ENCODE results near the gene INSIG1.

The INSIG1 gene

DNA sequence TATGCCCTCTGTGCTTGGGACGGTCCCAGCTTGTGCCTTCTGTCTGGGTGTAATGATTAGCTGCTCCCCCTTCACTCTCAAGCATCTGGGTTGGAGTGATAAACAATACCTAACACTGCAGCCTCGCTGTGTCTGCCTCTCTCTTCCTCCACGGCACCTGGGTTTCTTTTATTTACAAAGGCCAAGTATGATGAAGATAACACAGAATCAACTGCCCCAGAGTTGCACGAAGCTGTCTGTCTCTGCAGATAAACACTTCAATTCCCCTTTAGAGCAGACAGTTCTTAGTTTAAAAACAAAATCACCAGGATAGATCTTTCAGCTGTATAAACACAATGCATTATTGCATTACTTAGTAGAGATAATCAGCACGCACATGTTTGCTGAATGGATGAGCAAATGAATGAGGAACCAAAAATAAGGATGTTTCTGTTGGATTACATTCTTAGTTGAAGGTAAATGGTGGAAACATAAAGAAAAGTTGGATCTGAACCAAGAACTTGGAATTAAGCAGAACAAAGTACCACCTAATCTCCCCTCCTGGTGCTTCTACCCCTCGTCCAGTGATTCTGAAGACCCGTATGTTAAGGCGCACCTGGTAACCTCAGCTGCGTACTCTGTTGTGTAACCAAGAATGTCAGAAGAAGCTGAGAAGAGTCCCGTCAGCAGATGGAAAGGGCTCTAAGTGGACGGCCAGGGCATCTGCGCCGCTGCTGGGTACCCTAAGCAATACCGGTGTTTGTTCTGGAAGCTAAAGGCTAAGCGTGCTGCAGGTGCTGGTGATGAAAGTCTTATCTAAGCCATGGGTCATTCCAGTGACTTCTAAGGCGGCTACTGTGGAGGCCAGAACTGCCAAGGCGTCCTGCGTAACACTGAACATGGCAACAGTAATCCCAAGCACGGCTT is 26.6 kb downstream of the INSIG1 start:
- TF ChIP-seq, protein P1, sequence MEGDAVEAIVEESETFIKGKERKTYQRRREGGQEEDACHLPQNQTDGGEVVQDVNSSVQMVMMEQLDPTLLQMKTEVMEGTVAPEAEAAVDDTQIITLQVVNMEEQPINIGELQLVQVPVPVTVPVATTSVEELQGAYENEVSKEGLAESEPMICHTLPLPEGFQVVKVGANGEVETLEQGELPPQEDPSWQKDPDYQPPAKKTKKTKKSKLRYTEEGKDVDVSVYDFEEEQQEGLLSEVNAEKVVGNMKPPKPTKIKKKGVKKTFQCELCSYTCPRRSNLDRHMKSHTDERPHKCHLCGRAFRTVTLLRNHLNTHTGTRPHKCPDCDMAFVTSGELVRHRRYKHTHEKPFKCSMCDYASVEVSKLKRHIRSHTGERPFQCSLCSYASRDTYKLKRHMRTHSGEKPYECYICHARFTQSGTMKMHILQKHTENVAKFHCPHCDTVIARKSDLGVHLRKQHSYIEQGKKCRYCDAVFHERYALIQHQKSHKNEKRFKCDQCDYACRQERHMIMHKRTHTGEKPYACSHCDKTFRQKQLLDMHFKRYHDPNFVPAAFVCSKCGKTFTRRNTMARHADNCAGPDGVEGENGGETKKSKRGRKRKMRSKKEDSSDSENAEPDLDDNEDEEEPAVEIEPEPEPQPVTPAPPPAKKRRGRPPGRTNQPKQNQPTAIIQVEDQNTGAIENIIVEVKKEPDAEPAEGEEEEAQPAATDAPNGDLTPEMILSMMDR (IDR thresholded peaks at IDR 0.05; ENCODE audit: insufficient read depth, low read depth, low read length, missing control alignments), result no peak
- no peak for DNase-seq (ENCODE audit: low read depth)
- no peak overlapping the region for H3K4me3 ChIP-seq (ENCODE audit: low read length)

DNA sequence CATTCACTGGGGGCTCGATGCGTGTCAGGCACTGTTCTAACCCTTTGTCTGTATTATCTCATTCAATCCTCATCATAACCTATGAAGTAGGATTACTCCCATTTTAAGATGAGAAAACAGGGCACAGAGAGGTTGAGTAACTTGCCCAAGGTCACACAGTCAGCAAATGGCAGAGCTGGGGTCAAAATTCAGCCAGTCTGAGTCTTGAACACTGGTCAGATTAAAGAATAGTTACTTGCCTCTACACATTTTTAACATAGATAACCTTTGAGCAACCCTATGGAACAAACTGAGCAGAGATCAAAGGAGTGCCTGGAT is 27.2 kb downstream of the INSIG1 start:
- no peak overlapping the region for H3K4me3 ChIP-seq (ENCODE audit: low read length)
- TF ChIP-seq, protein P1 (IDR thresholded peaks at IDR 0.05; ENCODE audit: insufficient read depth, low read depth, low read length, missing control alignments), result no peak

DNA sequence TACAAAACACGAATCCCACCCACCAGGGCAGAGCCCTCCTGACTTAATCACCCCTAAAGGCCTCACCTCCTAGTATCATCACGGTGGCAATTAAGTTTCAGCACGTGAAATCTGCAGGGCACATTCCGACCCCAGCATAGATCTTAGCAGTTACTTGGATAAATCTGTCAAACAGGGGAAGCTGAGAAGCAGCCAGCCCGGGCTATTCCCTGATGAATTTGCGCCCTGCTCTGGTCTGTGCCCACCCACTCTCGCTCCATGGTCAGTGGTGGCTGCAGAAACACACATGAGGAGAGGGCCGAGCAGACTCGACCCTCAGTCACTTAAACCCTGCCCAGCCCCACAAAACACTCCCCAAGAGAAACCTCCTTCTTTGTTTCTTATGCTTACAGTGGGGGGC is 28.7 kb downstream of the INSIG1 start:
- H3K4me3 ChIP-seq (ENCODE audit: low read length), result no peak overlapping the region
- TF ChIP-seq, protein P1 (IDR thresholded peaks at IDR 0.05; ENCODE audit: insufficient read depth, low read depth, low read length, missing control alignments), result no peak
- DNase-seq (ENCODE audit: low read depth), result no peak

More for the DNA sequence above, 27.2 kb downstream of the INSIG1 start:
- no peak for DNase-seq (ENCODE audit: low read depth)

DNA sequence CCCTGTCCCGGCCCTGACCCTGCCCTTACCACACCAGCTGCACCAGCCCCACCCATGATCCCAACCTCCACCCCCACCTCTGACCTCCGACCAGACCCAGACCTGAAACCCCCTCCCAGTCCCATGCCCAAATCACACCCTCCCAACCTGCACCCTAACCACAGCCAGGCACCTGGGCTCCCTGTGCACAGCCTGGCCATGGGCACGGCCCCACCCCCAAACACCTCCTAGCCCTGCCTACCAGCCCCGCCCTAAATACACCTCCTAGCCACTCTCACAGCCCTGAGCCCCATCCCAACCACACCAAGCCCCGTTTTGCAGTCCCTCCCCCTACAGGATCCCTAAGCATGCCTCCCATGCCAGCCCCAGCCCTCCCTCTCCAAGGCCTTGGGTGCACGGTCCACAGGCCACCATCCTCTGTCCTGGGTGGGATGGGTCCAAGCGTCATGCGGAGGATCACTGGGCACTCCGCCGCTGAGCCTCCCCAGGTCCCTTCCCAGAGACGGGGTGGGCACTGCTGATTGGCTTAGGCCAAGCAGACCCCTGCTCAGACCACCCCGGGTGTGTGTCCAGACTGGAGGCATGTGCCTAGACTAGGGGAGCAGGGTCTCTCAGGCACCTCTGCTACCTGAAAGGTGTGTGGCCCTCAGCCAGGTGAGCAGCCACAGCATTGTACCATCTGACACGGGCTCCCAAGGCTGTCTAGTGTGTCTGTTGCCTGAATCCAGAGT is 30.1 kb downstream of the INSIG1 start:
- no peak for DNase-seq (ENCODE audit: low read depth)
- H3K4me3 ChIP-seq (ENCODE audit: low read length), result no peak overlapping the region
- TF ChIP-seq, protein P1 (IDR thresholded peaks at IDR 0.05; ENCODE audit: insufficient read depth, low read depth, low read length, missing control alignments), result no peak

DNA sequence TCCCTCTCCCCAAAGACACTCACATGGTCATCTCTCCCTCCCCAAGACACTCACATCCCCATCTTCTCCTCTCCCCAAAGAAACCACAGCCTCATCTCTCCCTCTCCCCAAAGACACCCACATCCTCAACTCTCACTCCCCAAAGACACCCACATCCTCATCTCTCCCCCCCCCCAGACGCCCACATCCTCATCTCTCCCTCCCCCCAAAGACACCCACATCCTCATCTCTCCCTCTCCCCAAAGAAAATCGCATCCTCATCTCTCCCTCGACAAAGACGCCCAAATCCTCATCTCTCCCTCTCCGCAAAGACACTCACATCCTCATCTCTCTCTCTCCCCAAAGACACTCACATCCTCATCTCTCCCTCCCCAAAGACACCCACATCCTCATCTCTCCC is 31.5 kb downstream of the INSIG1 start:
- no peak overlapping the region for H3K4me3 ChIP-seq (ENCODE audit: low read length)
- TF ChIP-seq, protein P1 (IDR thresholded peaks at IDR 0.05; ENCODE audit: insufficient read depth, low read depth, low read length, missing control alignments), result no peak
- DNase-seq (ENCODE audit: low read depth), result no peak

DNA sequence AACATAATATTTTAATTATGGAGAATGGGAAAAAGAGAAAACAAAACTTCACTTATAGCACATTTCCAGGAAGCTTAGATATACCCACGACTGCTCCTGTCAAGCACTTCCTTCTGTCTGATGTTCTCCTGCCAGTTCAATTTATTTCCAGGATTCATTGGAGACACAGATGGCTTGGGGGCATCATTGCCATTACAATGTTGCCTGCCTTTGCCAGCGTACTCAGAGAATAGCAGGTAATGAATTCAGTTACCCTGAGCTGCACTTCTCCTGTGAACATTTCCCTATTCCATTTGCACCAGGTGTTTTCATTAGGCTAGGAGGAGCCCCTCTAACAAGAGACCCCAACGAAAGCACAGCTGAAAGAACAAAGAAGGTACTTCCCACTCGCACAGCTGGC is 33.7 kb downstream of the INSIG1 start:
- no peak overlapping the region for H3K4me3 ChIP-seq (ENCODE audit: low read length)
- DNase-seq (ENCODE audit: low read depth), result no peak
- TF ChIP-seq, protein P1 (IDR thresholded peaks at IDR 0.05; ENCODE audit: insufficient read depth, low read depth, low read length, missing control alignments), result no peak

Measured in epithelial cell of esophagus (primary cell).